ENCODE measurements around the gene SSC4D.
"Not testable (repeated sequence)": the region's sequence is repeated elsewhere in the genome, so short reads cannot be mapped to it uniquely, and the experiment has no call there.

The SSC4D gene

GRCh38 chr7:76421097-76421496 lies 11.6 kb upstream of the SSC4D start:
- not testable (repeated sequence) for DNase-seq (ENCODE audit: low read depth in 3 of 3)

- DNase-seq (ENCODE audit: low read depth in 3 of 3): not testable (repeated sequence)
Measured at GRCh38 chr7:76417654-76418310, 8.3 kb upstream of the SSC4D start.

GRCh38 chr7:76412249-76412648 lies 2.8 kb upstream of the SSC4D start:
- DNase-seq (ENCODE audit: low read depth in 3 of 3): no peak

DNA sequence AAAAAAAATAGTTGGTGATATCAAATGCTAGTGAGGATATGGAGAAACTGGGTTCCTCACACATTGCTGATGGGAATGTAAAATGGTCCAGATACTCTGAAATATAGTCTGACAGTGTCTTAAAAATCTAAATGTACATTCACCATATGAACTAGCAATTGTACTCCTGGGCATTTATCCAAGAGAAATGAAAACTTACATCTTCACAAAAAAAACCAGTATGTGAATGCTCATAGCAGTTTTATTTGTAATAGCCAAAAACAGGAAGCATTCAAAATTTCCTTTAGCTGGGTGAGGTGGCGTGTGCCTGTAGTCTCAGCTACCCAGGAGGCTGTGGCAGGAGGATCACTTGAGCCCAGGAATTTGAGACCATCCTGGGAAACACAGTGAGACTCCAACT lies 2.1 kb upstream of the SSC4D start:
- no peak for DNase-seq (ENCODE audit: low read depth in 3 of 3)

DNA sequence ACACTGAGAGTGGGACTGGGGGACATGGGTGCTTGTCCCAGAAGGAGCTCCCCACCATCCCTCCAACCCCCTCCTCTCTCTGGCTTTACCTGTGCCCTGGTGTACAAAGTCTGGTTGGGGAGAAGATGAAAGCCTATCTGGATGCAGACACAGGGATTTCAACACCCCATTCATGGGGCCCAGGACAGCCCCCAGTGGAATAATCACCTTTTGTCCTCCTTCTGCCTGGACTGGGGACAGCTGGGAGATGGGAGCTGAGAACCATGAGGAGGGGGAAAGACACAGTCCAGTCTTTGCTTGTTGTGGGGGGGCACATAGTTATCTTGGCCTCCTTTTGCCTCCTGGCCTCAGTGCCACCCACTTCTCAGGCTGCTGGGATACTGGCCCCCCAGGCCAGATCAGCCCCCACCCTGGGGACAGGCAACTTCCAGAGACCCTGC lies 1.4 kb downstream of the SSC4D start:
- DNase-seq (ENCODE audit: low read depth in 3 of 3): no peak

- DNase-seq (ENCODE audit: low read depth in 3 of 3): no peak
Measured at GRCh38 chr7:76407718-76408117, 1.8 kb downstream of the SSC4D start.

DNA sequence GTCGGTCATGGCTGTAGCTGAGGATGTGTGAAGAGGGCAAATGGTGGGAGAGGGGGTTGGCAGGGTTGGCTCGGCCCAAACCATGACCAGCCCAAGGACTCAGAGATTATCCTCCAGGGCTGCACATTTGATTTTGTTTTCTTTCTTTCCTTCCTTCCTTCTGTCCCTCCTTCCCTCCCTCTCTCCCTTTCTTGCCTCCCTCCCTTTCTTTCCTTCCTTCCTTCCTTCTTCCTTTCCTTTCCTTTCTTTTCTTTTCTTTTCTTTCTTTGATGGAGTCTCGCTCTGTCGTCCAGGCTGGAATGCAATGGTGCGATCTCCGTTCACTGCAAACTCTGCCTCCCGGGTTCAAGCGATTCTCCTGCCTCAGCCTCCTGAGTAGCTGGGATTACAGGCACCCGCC lies 3.8 kb downstream of the SSC4D start:
- no peak for DNase-seq (ENCODE audit: low read depth in 3 of 3)

GRCh38 chr7:76403780-76404494 lies 5.6 kb downstream of the SSC4D start:
- no peak for DNase-seq (ENCODE audit: low read depth in 3 of 3)

DNA sequence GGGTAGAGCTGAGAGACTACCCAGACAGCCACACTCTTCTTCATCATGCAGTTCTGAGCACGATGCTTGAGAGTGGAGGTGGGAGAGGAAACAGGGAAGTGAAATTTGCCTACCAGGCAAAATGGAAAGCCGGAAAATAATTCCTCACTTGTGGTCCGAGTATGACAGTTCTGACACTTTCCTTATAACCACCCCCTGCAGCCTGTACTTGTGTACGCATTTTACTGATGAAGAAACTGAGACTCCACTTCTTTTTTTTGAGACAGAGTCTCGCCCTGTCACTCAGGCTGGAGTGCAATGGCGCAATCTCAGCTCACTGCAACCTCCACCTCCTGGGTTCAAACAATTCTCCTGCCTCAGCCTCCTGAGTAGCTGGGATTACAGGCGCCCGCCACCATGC lies 6.4 kb downstream of the SSC4D start:
- not testable (repeated sequence) for DNase-seq (ENCODE audit: low read depth in 3 of 3)

GRCh38 chr7:76400248-76400647 lies 9.2 kb downstream of the SSC4D start:
- no peak for DNase-seq (ENCODE audit: low read depth in 3 of 3)

DNA sequence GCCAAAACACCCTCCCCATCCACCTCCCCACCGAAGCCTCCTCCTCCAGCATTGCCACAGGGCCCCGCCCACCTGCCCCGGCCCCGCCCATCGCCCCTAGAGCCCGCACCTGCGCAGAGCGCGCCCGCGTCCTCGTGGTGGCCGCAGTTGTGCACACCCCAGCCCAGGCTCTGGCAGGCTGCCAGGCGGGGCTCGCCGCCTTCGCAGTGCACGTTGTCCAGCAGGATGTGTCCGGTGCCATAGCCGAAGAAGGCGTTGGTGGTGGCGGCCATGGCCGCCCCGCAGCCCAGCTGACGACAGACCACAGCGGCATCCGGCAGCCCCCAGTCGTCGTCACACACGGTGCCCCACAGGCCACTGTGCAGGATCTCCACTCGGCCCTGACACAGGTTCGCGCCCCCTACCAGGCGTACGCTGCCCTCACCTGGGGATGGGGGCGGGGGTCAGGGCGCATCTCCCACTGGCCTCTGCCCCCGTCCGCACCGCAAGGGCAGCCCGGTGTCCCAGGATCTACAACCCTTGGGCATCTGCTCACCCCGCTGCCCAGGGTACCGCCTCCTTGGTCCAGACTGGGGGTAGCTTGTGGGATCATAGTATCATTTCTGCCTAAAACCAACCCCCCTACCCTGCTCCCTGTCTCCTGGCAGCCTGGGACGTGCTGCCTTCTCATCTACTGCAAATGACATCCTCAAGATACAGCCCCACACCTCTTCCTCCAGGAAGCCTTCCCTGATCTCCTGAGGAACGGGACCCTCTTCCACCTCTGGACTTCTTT lies 11.9 kb downstream of the SSC4D start:
- DNase-seq (ENCODE audit: low read depth in 3 of 3): peak; percentile 75 to 84 (median 81)

GRCh38 chr7:76396864-76397263 lies 12.6 kb downstream of the SSC4D start:
- no peak for DNase-seq (ENCODE audit: low read depth in 3 of 3)

DNA sequence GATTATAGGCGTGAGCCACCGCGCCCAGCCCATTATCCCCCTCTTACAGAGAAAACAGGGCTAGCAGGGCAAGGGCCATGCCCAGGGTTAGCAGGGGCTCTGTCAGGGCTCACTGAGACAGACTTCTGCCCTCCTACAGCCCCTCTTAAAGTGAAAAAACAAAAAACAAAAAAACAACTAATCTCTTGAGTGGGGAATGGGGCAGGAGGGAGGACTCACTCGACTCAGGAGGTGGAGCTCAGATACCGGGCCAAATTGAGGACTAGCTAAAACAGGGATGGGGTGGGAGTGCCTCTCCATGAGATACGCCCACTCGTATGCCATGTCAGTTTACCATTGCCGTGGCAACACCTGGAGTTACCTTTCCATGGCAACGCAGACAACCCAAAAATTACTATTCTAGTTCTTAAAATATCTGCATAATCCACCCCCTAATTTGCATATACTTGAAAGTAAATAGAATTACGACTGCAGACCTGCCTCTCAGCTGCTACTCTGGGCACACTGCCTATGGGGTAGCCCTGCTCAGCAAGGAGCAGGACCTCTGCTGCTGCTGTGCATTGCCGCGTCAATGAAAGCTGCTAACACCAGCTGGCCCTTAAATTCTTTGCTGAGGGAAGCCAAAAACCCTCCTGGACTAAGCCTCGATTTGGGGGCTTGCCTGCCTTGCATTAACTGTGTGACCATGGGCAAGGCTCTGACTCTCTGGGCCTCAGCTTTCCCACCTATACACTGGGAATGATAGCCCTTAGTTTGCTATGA lies 13.4 kb downstream of the SSC4D start:
- no peak for DNase-seq (ENCODE audit: low read depth in 3 of 3)

- DNase-seq (ENCODE audit: low read depth in 3 of 3): not testable (repeated sequence)
Measured at GRCh38 chr7:76395605-76395964, 13.9 kb downstream of the SSC4D start.

DNA sequence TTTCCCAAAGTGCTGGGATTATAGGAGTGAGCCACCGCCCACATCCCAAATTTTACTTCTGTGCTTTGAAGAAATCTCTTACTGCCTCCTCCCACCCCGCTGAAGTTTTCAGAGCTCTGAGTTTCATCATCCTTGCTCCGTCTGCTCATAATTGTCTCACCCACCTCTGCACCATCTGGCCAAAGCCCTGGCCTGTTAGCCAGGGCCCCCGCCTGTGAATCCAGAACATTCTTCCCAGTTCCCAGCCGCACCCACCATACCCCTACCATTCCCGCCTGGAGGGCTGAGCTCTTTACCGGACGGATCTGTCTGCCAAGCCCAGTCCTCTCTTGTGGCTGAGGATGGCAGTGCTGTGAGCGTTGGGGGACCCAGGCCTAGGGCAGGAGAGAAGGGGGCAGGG lies 14.5 kb downstream of the SSC4D start:
- DNase-seq (ENCODE audit: low read depth in 3 of 3): no peak

GRCh38 chr7:76393116-76394031 lies 16.1 kb downstream of the SSC4D start:
- peak; percentile 86 to 92 (median 90) for DNase-seq (ENCODE audit: low read depth in 3 of 3)

DNA sequence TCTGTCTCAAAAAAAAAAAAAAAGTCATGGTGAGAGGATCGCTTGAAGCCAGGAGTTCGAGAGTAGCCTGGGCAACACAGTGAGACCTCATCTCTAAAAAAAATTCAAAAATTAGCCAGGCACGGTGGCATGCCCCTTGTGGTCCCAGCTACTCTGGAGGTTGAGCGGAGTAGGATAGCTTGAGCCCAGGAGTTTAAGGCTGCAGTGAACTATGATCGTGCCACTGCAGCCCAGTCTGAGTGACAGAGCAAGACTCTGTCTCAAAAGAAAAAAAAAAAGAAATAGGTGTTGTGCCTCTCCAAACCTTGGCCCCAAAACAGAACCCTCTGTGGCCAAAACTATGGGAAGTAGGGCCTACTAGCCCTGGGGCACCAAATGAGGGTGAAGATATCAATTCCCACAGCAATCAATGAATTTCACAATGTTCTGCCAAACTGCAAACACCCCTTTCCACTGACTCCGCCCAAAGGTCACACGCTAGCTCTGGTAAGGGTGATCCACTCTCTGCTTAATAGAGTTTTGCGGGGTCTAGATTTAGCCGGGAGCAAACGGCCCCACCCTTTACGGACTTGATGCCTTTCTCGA lies 16.9 kb downstream of the SSC4D start:
- DNase-seq (ENCODE audit: low read depth in 3 of 3): no peak

DNA sequence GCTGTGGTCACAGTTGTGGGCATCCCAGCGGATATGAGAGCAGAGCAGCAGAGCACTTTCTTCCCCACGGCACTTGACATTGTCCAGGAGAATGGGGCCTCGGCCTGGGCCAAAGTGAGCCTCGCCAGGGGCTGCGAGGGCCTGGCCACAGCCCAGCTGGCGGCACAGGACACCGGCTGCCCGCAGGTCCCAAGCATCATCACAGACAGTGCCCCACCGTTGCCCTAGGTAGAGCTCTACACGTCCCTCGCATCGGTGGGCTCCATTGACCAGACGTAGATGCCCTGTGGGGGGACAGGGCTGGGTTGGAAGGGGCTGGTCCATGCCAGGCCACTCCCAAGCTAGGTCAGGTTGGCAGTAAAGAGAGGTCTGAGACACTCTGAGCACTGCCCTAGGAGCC lies 19.4 kb downstream of the SSC4D start:
- DNase-seq (ENCODE audit: low read depth in 3 of 3): no peak

DNA sequence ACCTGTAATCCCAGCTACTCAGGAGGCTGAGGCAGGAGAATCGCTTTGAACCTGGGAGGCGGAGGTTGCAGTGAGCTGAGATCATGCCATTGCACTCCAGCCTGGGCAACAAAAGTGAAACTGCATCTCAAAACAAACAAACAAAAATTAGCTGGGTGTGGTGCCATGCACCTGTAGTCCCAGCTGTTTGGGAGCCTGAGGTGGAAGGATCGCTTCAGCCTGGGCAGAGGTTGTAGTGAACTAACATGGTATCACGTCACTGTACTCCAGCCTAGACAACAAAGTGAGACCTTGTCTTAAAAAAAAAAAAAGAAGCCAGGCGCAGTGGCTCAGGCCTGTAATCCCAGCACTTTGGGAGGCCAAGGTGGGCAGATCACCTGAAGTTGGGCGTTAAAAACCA lies 21.7 kb downstream of the SSC4D start:
- DNase-seq (ENCODE audit: low read depth in 3 of 3): not testable (repeated sequence)

DNA sequence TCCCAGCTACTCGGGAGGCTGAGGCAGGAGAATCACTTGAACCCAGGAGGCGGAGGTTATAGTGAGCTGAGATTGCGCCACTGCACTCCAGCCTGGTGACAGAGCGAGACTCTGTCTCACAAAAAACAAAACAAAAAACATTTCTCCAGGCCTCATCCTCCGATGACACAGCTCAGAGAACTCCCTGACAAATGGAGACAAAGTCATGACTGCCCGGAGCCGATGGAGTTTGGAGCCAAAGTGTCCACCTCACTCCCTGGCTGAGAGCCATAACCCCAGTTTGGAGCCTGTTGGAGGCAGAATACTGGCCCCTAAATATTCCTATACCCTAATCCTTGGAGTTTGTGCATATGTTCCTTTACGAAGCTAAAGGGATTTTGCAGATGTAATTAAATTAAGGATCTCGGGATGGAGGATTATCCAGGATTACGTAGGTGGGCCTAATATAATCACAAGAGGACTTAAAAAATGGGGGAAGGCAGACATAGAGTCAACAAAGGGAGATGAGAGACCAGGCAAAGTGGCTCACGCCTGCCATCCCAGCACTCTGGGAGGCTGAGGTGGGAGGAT lies 22.7 kb downstream of the SSC4D start:
- DNase-seq (ENCODE audit: low read depth in 3 of 3): no peak
